ENCODE data around the gene ROBO4. TPM values are rescaled to one million over a fixed set of nuclear protein-coding genes. Genes with fewer than 3 reads are reported as not detected.

ROBO4 gene
- total RNA-seq = under 0.01 and 0.65 TPM in 2 replicates

DNA sequence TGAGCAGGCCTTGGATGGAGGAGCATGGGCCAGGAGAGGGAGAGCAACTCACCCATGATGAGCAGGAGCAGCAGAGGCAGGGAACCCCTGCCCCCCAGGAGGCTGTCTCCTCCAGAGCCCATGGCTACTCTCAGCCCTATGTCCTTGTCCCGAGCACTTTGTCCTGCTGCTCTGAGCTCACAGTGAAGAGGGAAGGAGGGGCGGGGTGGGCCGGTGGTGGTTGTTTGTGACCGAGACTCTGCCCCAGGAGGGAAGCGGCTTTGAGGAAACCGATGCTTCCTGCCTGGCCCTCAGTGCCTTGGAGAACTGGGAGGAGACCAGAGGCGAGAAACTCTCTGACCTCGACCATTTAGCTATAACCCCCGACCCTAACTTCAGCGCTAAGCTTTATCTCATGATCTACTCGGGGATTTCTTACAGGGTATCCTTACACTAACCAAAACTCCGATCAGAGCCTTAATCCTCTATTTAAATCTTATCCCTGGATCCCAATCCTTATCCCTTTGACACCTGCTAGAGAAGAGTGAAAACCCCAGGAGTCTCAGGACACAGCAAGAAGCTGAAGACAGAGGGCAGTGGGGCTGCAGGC is at the start of gene ROBO4:
TSS of gene ROBO4 (minus strand) at position 192 of the 589 bp plus-strand sequence. CDS start at position 122, 70 bp downstream.

DNA sequence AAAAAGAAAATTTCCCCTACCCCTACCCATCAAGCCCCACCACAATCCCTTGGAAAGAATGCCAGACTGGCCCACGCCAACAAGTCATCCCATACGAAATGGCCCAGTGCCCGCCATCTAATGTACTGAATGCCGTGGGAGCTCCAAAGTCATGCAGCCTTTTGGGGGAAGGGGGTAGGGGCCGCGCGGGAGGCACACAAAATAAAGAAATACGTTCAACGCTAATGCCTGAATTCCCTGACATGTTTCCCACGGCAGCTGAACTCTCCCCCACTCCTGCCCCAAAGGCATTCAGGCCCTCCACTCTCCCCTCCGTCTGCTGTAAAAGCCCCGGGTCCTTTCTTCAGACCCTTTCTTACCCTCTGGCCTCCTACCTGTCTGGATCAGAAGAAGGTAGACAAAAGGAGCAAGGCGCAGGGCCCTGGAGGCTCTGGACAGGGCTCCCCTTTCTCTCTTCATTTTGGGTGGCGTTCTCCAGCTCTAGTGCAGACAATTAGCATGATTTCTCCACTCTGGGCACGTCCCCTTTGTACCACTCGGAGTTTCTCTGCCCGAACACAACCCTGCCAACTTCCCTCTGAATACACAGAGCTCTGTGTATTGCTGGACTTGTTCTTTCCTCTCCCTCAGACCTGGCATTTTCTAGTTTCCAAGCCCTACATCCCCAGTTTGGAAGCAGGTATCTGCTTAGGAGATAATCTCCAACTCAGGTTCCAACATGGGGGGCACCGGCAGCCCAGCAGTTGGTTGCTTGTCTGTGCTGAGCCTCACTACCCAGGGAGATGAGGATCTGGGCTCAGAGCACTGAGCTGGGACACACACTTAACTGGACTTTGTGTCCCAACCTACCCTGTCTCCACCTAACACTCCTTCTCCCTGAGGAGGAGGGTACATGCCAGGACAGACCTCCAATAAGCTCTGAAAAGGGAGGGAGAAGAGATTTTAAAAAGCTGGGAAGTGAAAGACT is 38.2 kb upstream of the ROBO4 start, which contains the start of gene HEPACAM:
TSS of gene HEPACAM (minus strand) at position 500 of the 967 bp plus-strand sequence. CDS start at position 459, 41 bp downstream.

DNA sequence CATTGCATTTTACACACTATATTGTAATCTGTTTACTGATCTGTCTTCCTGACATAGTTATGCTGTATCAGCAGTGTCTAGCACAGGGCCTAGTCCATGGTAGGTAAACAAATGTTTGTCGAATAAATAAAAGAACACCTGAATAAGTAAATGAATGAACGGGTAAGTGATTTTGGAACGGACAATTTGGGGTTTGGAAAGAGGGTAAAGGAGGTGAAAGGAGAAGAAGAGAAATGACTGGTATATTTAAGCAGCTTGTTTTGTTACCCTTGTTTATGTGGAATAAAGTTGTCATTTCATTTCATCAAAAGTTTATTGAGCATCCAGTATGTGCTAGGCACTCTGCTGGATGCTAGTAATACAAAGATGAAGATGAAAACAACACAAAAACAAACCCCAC is 21.3 kb upstream of the ROBO4 start, which contains the start of gene HEPN1:
TSS of gene HEPN1 (plus strand) at position 301 of the 400 bp plus-strand sequence.

DNA sequence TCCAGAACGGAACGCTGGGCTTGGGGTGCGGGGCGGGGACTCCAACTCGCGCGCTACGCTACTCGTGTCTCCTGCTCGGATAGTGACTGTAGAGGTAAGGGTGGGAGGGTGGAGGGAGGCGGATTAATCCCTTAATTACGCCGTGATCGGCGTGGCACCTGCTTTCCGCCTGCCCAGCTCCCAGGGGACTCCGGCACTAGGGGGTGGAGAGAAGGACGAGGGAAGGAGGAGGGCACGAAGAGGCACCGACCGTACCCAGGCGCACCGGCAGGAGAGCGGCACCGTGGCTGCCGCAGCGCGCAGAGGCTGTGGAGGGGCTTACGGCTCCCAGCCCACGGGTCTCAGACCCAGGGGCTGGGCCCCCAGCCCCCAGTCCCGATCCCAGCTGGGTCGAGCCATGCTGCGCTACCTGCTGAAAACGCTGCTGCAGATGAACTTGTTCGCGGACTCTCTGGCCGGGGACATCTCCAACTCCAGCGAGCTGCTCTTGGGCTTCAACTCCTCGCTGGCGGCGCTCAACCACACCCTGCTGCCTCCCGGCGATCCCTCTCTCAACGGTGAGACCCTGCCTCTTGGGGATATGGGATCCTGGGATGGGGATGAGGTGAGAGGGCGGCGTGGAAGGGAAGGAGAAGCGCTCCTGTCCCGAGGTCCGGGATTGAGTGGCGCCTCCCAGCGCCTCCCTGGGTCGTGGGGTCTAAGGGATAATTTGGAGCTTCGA is 32.3 kb downstream of the ROBO4 start, which contains the start of gene ROBO3:
TSS of gene ROBO3 (plus strand) at position 252 of the 721 bp plus-strand sequence. CDS start at position 398, 146 bp downstream.

Other genes with a start within 250 kb of the ROBO4 start
- 4.1 and 7.9 TPM in 2 replicates for gene SIAE, start 224.1 kb downstream of the ROBO4 start, total RNA-seq
- 2.7 and 3.5 TPM in 2 replicates for gene SPA17, start 224.0 kb downstream of the ROBO4 start, total RNA-seq
- 0.11 TPM in 1 of 2 replicates, not detected in the other for gene NRGN, start 157.9 kb downstream of the ROBO4 start, total RNA-seq
- under 0.01 and 0.33 TPM in 2 replicates for gene VSIG2, start 145.6 kb downstream of the ROBO4 start, total RNA-seq
- gene ESAM, start 135.6 kb downstream of the ROBO4 start, total RNA-seq = under 0.01 and 0.22 TPM in 2 replicates
- 9.8 and 11.8 TPM in 2 replicates for gene MSANTD2, start 97.5 kb downstream of the ROBO4 start, total RNA-seq
- gene ROBO3, start 32.4 kb downstream of the ROBO4 start, total RNA-seq = 22.7 and 24.7 TPM in 2 replicates
- 0.22 TPM in 1 of 2 replicates, not detected in the other for gene HEPN1, start 21.4 kb upstream of the ROBO4 start, total RNA-seq
- not detected in 2 replicates for gene HEPACAM, start 38.2 kb upstream of the ROBO4 start, total RNA-seq
- 3.5 and 5.1 TPM in 2 replicates for gene CCDC15, start 56.3 kb upstream of the ROBO4 start, total RNA-seq
- 9.1 and 11.4 TPM in 2 replicates for gene SLC37A2, start 165.4 kb upstream of the ROBO4 start, total RNA-seq
- gene TMEM218, start 213.8 kb upstream of the ROBO4 start, total RNA-seq = 20.8 TPM in 2 replicates

Measured in placental epithelial cell (primary cell).